NK-92 treated with Interleukin-12 subunit alpha and Interleukin-12 subunit beta, amount 100 ng/mL, for 24 hours (cell line): ENCODE data around the gene NPM3.

ENCODE experiments used
- DNase-seq: peaks from one replicate; lab custom pipeline; 2025; lab: John Stamatoyannopoulos, UW

The NPM3 gene

GRCh38 chr10:101774589-101775272, 8.5 kb downstream of the NPM3 start:
- DNase-seq: no peak

GRCh38 chr10:101773923-101774588, 9.2 kb downstream of the NPM3 start:
- no peak for DNase-seq

- DNase-seq: no peak
Observed at GRCh38 chr10:101772895-101773761, 10.1 kb downstream of the NPM3 start.

- DNase-seq: no peak
Observed at GRCh38 chr10:101772017-101772894, 11.0 kb downstream of the NPM3 start.

GRCh38 chr10:101771380-101771779, 11.9 kb downstream of the NPM3 start:
- no peak for DNase-seq

GRCh38 chr10:101770331-101771215, 12.7 kb downstream of the NPM3 start:
- DNase-seq: no peak

- no peak for DNase-seq
Observed at GRCh38 chr10:101769541-101770180, 13.6 kb downstream of the NPM3 start.

- DNase-seq: no peak
Observed at GRCh38 chr10:101768791-101769170, 14.5 kb downstream of the NPM3 start.

- DNase-seq: no peak
Observed at GRCh38 chr10:101767966-101768790, 15.1 kb downstream of the NPM3 start.

GRCh38 chr10:101767600-101767945, 15.7 kb downstream of the NPM3 start:
- no peak for DNase-seq

- DNase-seq: no peak
Observed at GRCh38 chr10:101766753-101767599, 16.3 kb downstream of the NPM3 start.

- no peak for DNase-seq
Observed at GRCh38 chr10:101766306-101766705, 16.9 kb downstream of the NPM3 start.

- DNase-seq: no peak
Observed at GRCh38 chr10:101763141-101763846, 20.0 kb downstream of the NPM3 start.

- no peak for DNase-seq
Observed at GRCh38 chr10:101762736-101763135, 20.5 kb downstream of the NPM3 start.

- DNase-seq: no peak
Observed at GRCh38 chr10:101761226-101761625, 22.0 kb downstream of the NPM3 start.

GRCh38 chr10:101760510-101760909, 22.7 kb downstream of the NPM3 start:
- DNase-seq: no peak

- no peak for DNase-seq
Observed at GRCh38 chr10:101759309-101760247, 23.7 kb downstream of the NPM3 start.
